ENCODE data around the gene RNU7-1. TPM values are rescaled to one million over a fixed set of nuclear protein-coding genes. Genes with fewer than 3 reads are reported as not detected.

Gene RNU7-1
- total and polyA plus RNA-seq, 10 of the 15 experiments (the other 5 are each of a cell fraction or from before 2014, with no cell fraction given): not detected

DNA sequence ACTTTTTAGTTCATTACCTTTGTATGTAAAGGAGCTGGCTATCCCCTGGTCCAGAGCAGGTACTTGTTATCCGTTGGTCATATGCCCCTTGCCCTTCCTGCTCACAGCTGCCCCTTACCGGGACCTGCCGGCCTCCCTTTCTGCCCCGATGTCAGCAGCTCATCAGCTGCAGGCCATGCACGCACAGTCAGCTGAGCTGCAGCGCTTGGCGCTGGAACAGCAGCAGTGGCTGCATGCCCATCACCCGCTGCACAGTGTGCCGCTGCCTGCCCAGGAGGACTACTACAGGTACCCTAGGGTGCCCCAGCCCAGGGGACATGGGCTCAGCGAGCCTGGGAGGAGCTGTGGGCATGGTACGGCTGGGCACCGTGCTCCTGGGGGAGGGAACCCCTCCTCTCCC, 2.3 kb upstream of the RNU7-1 start:
- H3K27ac ChIP-seq (ENCODE audit: control insufficient read depth, insufficient read depth): no peak overlapping the region
- no peaks in the 10 kb centered on the region for H3K27me3 ChIP-seq (replicated peaks in 1 of 2; ENCODE audit: control insufficient read depth in 2 of 2, insufficient read depth in 2 of 2, low read length in 1 of 2)
- DNase-seq (ENCODE audit: low read depth, low spot score) (no peak), FAIRE-seq (no peak), ATAC-seq (no peak)
- H3K36me3 ChIP-seq (ENCODE audit: control insufficient read depth in 2 of 2, insufficient read depth in 2 of 2, low read length in 1 of 2): peaks cover 2 to 3% of the 10 kb centered on the region in 2 experiments; a peak in 1 of 4 replicates
- in situ Hi-C loops (cut with MboI): no loop called here
- peaks cover 16% of the 10 kb centered on the region for H3K4me1 ChIP-seq (ENCODE audit: control insufficient read depth, insufficient read depth, low read length)
- H3K9ac ChIP-seq (ENCODE audit: control insufficient read depth, insufficient read depth, low read length): no peak overlapping the region
- H3K4me2 ChIP-seq (ENCODE audit: control insufficient read depth, insufficient read depth): no peak overlapping the region
- ChIA-PET SMC1A (ENCODE audit: uncharacterized antibody, unreplicated experiment) (interaction anchor here (0.8 kb wide), 1 partner anchor 18 kb away, joined by 3 read pairs; no protein-coding TSS in a partner anchor), CTCF (interaction anchor here (0.7 to 8.6 kb wide), 4 partner anchors 17 to 69 kb away, joined by 3 to 111 read pairs (median 20); partner anchors contain the start of gene SPSB2), POLR2A (interaction anchor here (2.1 to 17.8 kb wide), 2 partner anchors 16 to 19 kb away, joined by 6 to 524 read pairs; no protein-coding TSS in a partner anchor), RAD21 (ENCODE audit: unreplicated experiment) (interaction anchor here (5.6 kb wide), 1 partner anchor 16 kb away, joined by 45 read pairs; no protein-coding TSS in a partner anchor)
- no peaks in the 10 kb centered on the region for H3K9me3 ChIP-seq (replicated peaks; ENCODE audit: control insufficient read depth, insufficient read depth, low read length)
- H2AFZ ChIP-seq (ENCODE audit: control insufficient read depth, low read depth, low read length): no peak overlapping the region
- peaks cover 34% of the 10 kb centered on the region for H3K79me2 ChIP-seq (ENCODE audit: control insufficient read depth, insufficient read depth, low read length)
- H4K20me1 ChIP-seq (ENCODE audit: control insufficient read depth, insufficient read depth): no peaks in the 10 kb centered on the region
- TF ChIP-seq SRF (IDR thresholded peaks at IDR 0.05; ENCODE audit: low read depth in 2 of 2, low read length in 2 of 2) (no peak), MTA3 (IDR thresholded peaks at IDR 0.05; ENCODE audit: borderline replicate concordance, low read length) (no peak), HCFC1 (IDR thresholded peaks at IDR 0.05; ENCODE audit: low read length) (no peak)
- intact Hi-C loops (cut with micrococcal nuclease; ENCODE audit: unreplicated experiment): no loop called here
- 87% methylated on average over 12 of the region's 12 CpGs for WGBS (ENCODE audit: insufficient coverage, insufficient replicate concordance, low lambda C conversion rate, missing lambda C conversion rate)
- no peak overlapping the region for H3K4me3 ChIP-seq
- no TSS peak for BruUV-seq (replicated peaks)

DNA sequence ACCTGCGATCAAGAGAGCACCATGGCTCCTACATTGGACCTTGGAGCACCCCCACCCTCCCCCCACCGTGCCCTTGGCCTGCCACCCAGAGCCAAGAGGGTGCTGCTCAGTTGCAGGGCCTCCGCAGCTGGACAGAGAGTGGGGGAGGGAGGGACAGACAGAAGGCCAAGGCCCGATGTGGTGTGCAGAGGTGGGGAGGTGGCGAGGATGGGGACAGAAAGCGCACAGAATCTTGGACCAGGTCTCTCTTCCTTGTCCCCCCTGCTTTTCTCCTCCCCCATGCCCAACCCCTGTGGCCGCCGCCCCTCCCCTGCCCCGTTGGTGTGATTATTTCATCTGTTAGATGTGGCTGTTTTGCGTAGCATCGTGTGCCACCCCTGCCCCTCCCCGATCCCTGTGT, 1.8 kb upstream of the RNU7-1 start:
- Histone ChIP-seq H3K4me3 (no peak overlapping the region), H3K9me3 (replicated peaks; ENCODE audit: control insufficient read depth, insufficient read depth, low read length) (no peaks in the 10 kb centered on the region), H3K27me3 (replicated peaks in 1 of 2; ENCODE audit: control insufficient read depth in 2 of 2, insufficient read depth in 2 of 2, low read length in 1 of 2) (no peaks in the 10 kb centered on the region), H2AFZ (ENCODE audit: control insufficient read depth, low read depth, low read length) (no peak overlapping the region), H3K4me1 (ENCODE audit: control insufficient read depth, insufficient read depth, low read length) (peaks cover 15% of the 10 kb centered on the region), H3K9ac (ENCODE audit: control insufficient read depth, insufficient read depth, low read length) (no peak overlapping the region), H3K4me2 (ENCODE audit: control insufficient read depth, insufficient read depth) (no peak overlapping the region), H3K79me2 (ENCODE audit: control insufficient read depth, insufficient read depth, low read length) (peaks cover 31% of the 10 kb centered on the region), H3K27ac (ENCODE audit: control insufficient read depth, insufficient read depth) (no peak overlapping the region), H3K36me3 (ENCODE audit: control insufficient read depth in 2 of 2, insufficient read depth in 2 of 2, low read length in 1 of 2) (peaks cover 2 to 3% of the 10 kb centered on the region in 2 experiments; a peak in 1 of 4 replicates), H4K20me1 (ENCODE audit: control insufficient read depth, insufficient read depth) (no peaks in the 10 kb centered on the region)
- ChIA-PET CTCF (interaction anchor here (0.7 to 8.6 kb wide), 4 partner anchors 17 to 69 kb away, joined by 3 to 111 read pairs (median 20); partner anchors contain the start of gene SPSB2), POLR2A (interaction anchor here (17.8 kb wide), 1 partner anchor 19 kb away, joined by 524 read pairs; no protein-coding TSS in a partner anchor), RAD21 (ENCODE audit: unreplicated experiment) (interaction anchor here (5.6 kb wide), 1 partner anchor 16 kb away, joined by 45 read pairs; no protein-coding TSS in a partner anchor), SMC1A (ENCODE audit: uncharacterized antibody, unreplicated experiment) (no interaction called here)
- intact Hi-C loops (cut with micrococcal nuclease; ENCODE audit: unreplicated experiment) (no loop called here), in situ Hi-C loops (cut with MboI) (no loop called here)
- DNase-seq (ENCODE audit: low read depth, low spot score): no peak
- 98% methylated on average over 9 of the region's 12 CpGs for WGBS (ENCODE audit: insufficient coverage, insufficient replicate concordance, low lambda C conversion rate, missing lambda C conversion rate)
- no peak for TF ChIP-seq CBFB (IDR thresholded peaks at IDR 0.05; ENCODE audit: low read depth)
- 0 out of 2 replicates have a peak, but pooled peaks have one; percentile 19 for TF ChIP-seq POLR2A (IDR thresholded peaks at IDR 0.05; ENCODE audit: low read depth, low read length)
- TF ChIP-seq, protein P1, sequence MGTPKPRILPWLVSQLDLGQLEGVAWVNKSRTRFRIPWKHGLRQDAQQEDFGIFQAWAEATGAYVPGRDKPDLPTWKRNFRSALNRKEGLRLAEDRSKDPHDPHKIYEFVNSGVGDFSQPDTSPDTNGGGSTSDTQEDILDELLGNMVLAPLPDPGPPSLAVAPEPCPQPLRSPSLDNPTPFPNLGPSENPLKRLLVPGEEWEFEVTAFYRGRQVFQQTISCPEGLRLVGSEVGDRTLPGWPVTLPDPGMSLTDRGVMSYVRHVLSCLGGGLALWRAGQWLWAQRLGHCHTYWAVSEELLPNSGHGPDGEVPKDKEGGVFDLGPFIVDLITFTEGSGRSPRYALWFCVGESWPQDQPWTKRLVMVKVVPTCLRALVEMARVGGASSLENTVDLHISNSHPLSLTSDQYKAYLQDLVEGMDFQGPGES (IDR thresholded peaks at IDR 0.05): no peak
- TF ChIP-seq CHD1 (IDR thresholded peaks at IDR 0.05; ENCODE audit: low read depth, low read length): no peak
- TF ChIP-seq TARDBP (IDR thresholded peaks at IDR 0.05; ENCODE audit: borderline replicate concordance): no peak
- TF ChIP-seq TCF7 (IDR thresholded peaks at IDR 0.05; ENCODE audit: borderline replicate concordance): no peak
- TF ChIP-seq, protein P2, sequence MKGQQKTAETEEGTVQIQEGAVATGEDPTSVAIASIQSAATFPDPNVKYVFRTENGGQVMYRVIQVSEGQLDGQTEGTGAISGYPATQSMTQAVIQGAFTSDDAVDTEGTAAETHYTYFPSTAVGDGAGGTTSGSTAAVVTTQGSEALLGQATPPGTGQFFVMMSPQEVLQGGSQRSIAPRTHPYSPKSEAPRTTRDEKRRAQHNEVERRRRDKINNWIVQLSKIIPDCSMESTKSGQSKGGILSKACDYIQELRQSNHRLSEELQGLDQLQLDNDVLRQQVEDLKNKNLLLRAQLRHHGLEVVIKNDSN (IDR thresholded peaks at IDR 0.05; ENCODE audit: borderline replicate concordance, extremely low read length, insufficient read depth, low read depth, low read length): no peak
- TF ChIP-seq SIX5 (IDR thresholded peaks at IDR 0.05; ENCODE audit: low read depth, low read length, severe bottlenecking): no peak
- TF ChIP-seq, protein P3, sequence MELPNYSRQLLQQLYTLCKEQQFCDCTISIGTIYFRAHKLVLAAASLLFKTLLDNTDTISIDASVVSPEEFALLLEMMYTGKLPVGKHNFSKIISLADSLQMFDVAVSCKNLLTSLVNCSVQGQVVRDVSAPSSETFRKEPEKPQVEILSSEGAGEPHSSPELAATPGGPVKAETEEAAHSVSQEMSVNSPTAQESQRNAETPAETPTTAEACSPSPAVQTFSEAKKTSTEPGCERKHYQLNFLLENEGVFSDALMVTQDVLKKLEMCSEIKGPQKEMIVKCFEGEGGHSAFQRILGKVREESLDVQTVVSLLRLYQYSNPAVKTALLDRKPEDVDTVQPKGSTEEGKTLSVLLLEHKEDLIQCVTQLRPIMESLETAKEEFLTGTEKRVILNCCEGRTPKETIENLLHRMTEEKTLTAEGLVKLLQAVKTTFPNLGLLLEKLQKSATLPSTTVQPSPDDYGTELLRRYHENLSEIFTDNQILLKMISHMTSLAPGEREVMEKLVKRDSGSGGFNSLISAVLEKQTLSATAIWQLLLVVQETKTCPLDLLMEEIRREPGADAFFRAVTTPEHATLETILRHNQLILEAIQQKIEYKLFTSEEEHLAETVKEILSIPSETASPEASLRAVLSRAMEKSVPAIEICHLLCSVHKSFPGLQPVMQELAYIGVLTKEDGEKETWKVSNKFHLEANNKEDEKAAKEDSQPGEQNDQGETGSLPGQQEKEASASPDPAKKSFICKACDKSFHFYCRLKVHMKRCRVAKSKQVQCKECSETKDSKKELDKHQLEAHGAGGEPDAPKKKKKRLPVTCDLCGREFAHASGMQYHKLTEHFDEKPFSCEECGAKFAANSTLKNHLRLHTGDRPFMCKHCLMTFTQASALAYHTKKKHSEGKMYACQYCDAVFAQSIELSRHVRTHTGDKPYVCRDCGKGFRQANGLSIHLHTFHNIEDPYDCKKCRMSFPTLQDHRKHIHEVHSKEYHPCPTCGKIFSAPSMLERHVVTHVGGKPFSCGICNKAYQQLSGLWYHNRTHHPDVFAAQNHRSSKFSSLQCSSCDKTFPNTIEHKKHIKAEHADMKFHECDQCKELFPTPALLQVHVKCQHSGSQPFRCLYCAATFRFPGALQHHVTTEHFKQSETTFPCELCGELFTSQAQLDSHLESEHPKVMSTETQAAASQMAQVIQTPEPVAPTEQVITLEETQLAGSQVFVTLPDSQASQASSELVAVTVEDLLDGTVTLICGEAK (IDR thresholded peaks at IDR 0.05; ENCODE audit: borderline replicate concordance): no peak
- no TSS peak for BruUV-seq (replicated peaks)
- no peak for ATAC-seq
- FAIRE-seq: no peak

Data from GM12878 (cell line).